Osteocyte (in vitro differentiated cells): ENCODE data around the gene FN3KRP. TPM values are rescaled to one million over a fixed set of nuclear protein-coding genes. Genes with fewer than 3 reads are reported as not detected.
"Not testable (repeated sequence)": the region's sequence is repeated elsewhere in the genome, so short reads cannot be mapped to it uniquely, and the experiment has no call there.

Source experiments
- DNase-seq: peaks from one replicate; pipeline ENCODE4 v3.0.0; 2021; ENCODE audit warnings: mixed read lengths; ENCODE audit not compliant: unreplicated experiment; ENCODE audit errors: extremely low spot score
- H3K27ac Mint-ChIP-seq: one replicate; pipeline ENCODE4 v1.8.0; 2021; ENCODE audit warnings: mild to moderate bottlenecking, mixed read lengths; ENCODE audit not compliant: unreplicated experiment
- H3K27me3 Mint-ChIP-seq: one replicate; pipeline ENCODE4 v1.8.0; 2021; ENCODE audit warnings: mixed read lengths; ENCODE audit not compliant: unreplicated experiment
- H3K36me3 Mint-ChIP-seq: one replicate; pipeline ENCODE4 v1.8.0; 2021; ENCODE audit warnings: mixed read lengths; ENCODE audit not compliant: unreplicated experiment
- H3K4me1 Mint-ChIP-seq: one replicate; pipeline ENCODE4 v1.8.0; 2021; ENCODE audit warnings: mixed read lengths; ENCODE audit not compliant: unreplicated experiment
- H3K4me3 Mint-ChIP-seq: one replicate; pipeline ENCODE4 v1.8.0; 2021; ENCODE audit warnings: mild to moderate bottlenecking, moderate library complexity, mixed read lengths; ENCODE audit not compliant: unreplicated experiment
- H3K9me3 Mint-ChIP-seq: one replicate; pipeline ENCODE4 v1.8.0; 2021; ENCODE audit warnings: mixed read lengths; ENCODE audit not compliant: unreplicated experiment
- microRNA-seq: library from miRNA; unstranded; fragments of <30 nt; microRNA quantifications from one replicate; pipeline ENCODE4 v1.1.0, GENCODE V29; 2020; ENCODE audit not compliant: unreplicated experiment
- total RNA-seq: library from RNA; stranded (reverse); gene quantifications from 2 replicates; pipeline ENCODE4 v1.2.1, GENCODE V29; 2021
- TF ChIP-seq, protein P1 (sequence below): fragments of 200-600 bp; sonication (generic); IDR thresholded peaks from 2 replicates; pipeline ENCODE4 v1.5.0; 2021; ENCODE audit warnings: antibody characterized with exemption, mild to moderate bottlenecking, moderate library complexity

FN3KRP gene
- total RNA-seq, 1 donor from 2014 or later = 31.7 TPM

- DNase-seq = no peak
- TF ChIP-seq, protein P1, sequence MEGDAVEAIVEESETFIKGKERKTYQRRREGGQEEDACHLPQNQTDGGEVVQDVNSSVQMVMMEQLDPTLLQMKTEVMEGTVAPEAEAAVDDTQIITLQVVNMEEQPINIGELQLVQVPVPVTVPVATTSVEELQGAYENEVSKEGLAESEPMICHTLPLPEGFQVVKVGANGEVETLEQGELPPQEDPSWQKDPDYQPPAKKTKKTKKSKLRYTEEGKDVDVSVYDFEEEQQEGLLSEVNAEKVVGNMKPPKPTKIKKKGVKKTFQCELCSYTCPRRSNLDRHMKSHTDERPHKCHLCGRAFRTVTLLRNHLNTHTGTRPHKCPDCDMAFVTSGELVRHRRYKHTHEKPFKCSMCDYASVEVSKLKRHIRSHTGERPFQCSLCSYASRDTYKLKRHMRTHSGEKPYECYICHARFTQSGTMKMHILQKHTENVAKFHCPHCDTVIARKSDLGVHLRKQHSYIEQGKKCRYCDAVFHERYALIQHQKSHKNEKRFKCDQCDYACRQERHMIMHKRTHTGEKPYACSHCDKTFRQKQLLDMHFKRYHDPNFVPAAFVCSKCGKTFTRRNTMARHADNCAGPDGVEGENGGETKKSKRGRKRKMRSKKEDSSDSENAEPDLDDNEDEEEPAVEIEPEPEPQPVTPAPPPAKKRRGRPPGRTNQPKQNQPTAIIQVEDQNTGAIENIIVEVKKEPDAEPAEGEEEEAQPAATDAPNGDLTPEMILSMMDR = no peak
- no peak overlapping the region for H3K27ac Mint-ChIP-seq
- H3K4me1 Mint-ChIP-seq = no peaks in the 10 kb centered on the region
- peaks cover 28% of the 10 kb centered on the region for H3K36me3 Mint-ChIP-seq
- H3K4me3 Mint-ChIP-seq = no peak overlapping the region
- H3K9me3 Mint-ChIP-seq = no peaks in the 10 kb centered on the region
- no peaks in the 10 kb centered on the region for H3K27me3 Mint-ChIP-seq
Observed at GRCh38 chr17:82769041-82769440, 52.5 kb downstream of the FN3KRP start.

DNA sequence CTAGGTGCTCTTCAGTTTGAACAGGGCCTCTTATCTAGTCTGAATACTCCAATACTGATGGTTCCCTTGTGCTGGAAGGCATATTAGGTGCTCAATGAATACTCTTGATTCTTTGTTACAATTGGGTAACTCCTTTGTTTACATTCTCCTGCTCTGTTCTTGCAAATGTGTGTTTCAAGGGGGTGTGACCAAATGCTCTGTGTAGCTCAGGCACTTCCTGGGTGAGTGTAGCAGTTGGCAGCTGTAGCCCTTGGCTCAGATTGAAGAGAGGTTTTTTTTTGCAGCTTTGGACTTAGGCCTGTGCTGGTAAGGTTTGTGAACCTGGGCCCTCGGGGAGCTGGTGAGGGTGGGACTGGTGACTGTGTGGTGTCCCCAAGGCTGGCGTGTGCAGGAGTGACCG lies 55.5 kb downstream of the FN3KRP start:
- Mint-ChIP-seq H3K4me3 (no peak overlapping the region), H3K27me3 (no peaks in the 10 kb centered on the region), H3K9me3 (no peaks in the 10 kb centered on the region), H3K27ac (no peak overlapping the region), H3K36me3 (peaks cover 25% of the 10 kb centered on the region), H3K4me1 (peaks cover 1% of the 10 kb centered on the region)
- TF ChIP-seq, protein P1 = no peak
- no peak for DNase-seq

- not testable (repeated sequence) for DNase-seq, H3K9me3 Mint-ChIP-seq, H3K27ac Mint-ChIP-seq, H3K27me3 Mint-ChIP-seq, H3K4me3 Mint-ChIP-seq, H3K4me1 Mint-ChIP-seq
- H3K36me3 Mint-ChIP-seq = peaks cover 14% of the 10 kb centered on the region
Observed at GRCh38 chr17:82774456-82774855, 58.0 kb downstream of the FN3KRP start.

- Mint-ChIP-seq H3K27me3 (no peaks in the 10 kb centered on the region), H3K27ac (no peak overlapping the region), H3K4me1 (peaks cover 1% of the 10 kb centered on the region), H3K36me3 (peaks cover 11% of the 10 kb centered on the region), H3K4me3 (no peak overlapping the region), H3K9me3 (no peaks in the 10 kb centered on the region)
- TF ChIP-seq, protein P1 = peak; percentile 82
- peak; percentile 89 for DNase-seq
Observed at GRCh38 chr17:82775001-82775823, 58.7 kb downstream of the FN3KRP start.

DNA sequence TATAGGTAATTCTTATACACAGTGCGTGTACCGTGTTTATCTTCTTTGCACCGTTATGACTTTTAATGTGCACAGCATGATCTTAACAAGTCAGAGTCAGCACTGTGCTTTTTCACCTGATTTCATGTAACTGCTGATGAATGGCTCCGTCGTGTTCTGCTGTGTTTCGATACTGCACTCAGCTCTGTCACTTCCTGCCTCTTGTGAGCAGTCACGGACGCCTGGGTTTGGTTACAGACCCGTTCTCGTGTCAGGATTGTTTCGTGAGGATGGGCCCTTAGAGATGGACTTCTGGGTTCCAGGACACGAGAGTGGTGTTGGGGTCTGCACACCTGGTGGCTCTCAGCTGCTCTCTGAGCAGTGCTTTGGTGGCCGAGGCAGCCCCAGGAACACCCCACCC lies 59.9 kb downstream of the FN3KRP start:
- no peaks in the 10 kb centered on the region for H3K9me3 Mint-ChIP-seq
- DNase-seq = no peak
- no peaks in the 10 kb centered on the region for H3K27me3 Mint-ChIP-seq
- TF ChIP-seq, protein P1 = no peak
- H3K27ac Mint-ChIP-seq = no peak overlapping the region
- H3K36me3 Mint-ChIP-seq = peaks cover 11% of the 10 kb centered on the region
- H3K4me3 Mint-ChIP-seq = no peak overlapping the region
- peaks cover 1% of the 10 kb centered on the region for H3K4me1 Mint-ChIP-seq

Small RNA genes within 50 kb of the gene (microRNA-seq; reads per million reads assigned to microRNA genes)
- 1.6 reads per million for gene MIR4525

Other genes with a start within 250 kb of the FN3KRP start
- gene FOXK2, start 197.0 kb upstream of the FN3KRP start, total RNA-seq = 59.9 and 65.1 TPM in 2 replicates
- gene WDR45B, start 68.3 kb upstream of the FN3KRP start, total RNA-seq = 75.6 and 78.5 TPM in 2 replicates
- gene RAB40B, start 18.0 kb upstream of the FN3KRP start, total RNA-seq = 13.4 and 14.7 TPM in 2 replicates
- 22.9 and 25.2 TPM in 2 replicates for gene FN3K, start 18.9 kb downstream of the FN3KRP start, total RNA-seq
- 74.0 and 75.7 TPM in 2 replicates for gene TBCD, start 35.4 kb downstream of the FN3KRP start, total RNA-seq
- not detected in 2 replicates for gene ZNF750, start 123.3 kb downstream of the FN3KRP start, total RNA-seq